GM12878 (cell line): Measurements from ENCODE around the gene ZFTA. TPM values are rescaled to one million over a fixed set of nuclear protein-coding genes. Genes with fewer than 3 reads are reported as not detected.

ENCODE experiments used
- ATAC-seq: fragments of 200-7000 bp; cut with Tn5 transposase; 3 replicates; pipeline ENCODE4 v1.9.1; 2020; ENCODE audit warnings: mild to moderate bottlenecking, moderate library complexity
- BruUV-seq: library from RNA; stranded (reverse); fragments of 400-500 nt; replicated peaks from 2 replicates; lab custom pipeline; 2021; lab: Mats Ljungman, UMichigan
- CTCF ChIA-PET: fragments of 300-600 bp; sonication (Branson Sonifier 250); formaldehyde crosslinking; extraction: SDS; loops from one replicate; lab custom pipeline; 2021; ENCODE audit warnings: inconsistent platforms; lab: Yijun Ruan, JAX
- POLR2A ChIA-PET: fragments of 350-600 bp; formaldehyde crosslinking; extraction: SDS; loops from one replicate; lab custom pipeline; 2021; ENCODE audit warnings: inconsistent platforms; lab: Charles Lee
- RAD21 ChIA-PET: fragments of 300-600 bp; sonication (Branson Sonifier 250); formaldehyde crosslinking; loops from one replicate; lab custom pipeline; 2023; ENCODE audit warnings: antibody characterized with exemption; ENCODE audit not compliant: unreplicated experiment; lab: Charles Lee
- SMC1A ChIA-PET: fragments of 300-600 bp; sonication (Branson Sonifier 250); formaldehyde crosslinking; loops from one replicate; lab custom pipeline; 2023; ENCODE audit not compliant: unreplicated experiment, uncharacterized antibody; lab: Charles Lee
- DNase-seq: peaks from one replicate; pipeline ENCODE4 v3.0.0-alpha.2; 2011; ENCODE audit warnings: low read depth, low spot score
- FAIRE-seq: peaks from 3 replicates; lab custom pipeline; 2011; peaks lifted over from hg19 to GRCh38; lab: Jason Lieb, UNC
- H2AFZ ChIP-seq: 2 replicates; pipeline ENCODE4 v1.6.0; 2011; ENCODE audit warnings: low read depth, low read length, control low read depth; ENCODE audit not compliant: control insufficient read depth
- H3K27ac ChIP-seq: 2 replicates; pipeline ENCODE4 v1.5.1; 2011; ENCODE audit warnings: control low read depth; ENCODE audit not compliant: control insufficient read depth, insufficient read depth
- H3K27me3 ChIP-seq, 2 experiments: replicated peaks in 1 of 2; 2 replicates each; pipeline versions ENCODE4 v1.6.0 to v1.6.1; 2011; ENCODE audit warnings: low read length in 1 of 2; ENCODE audit not compliant: control insufficient read depth in 2 of 2, insufficient read depth in 2 of 2
- H3K36me3 ChIP-seq, 2 experiments: 2 replicates each; pipeline ENCODE4 v1.5.1; 2011; ENCODE audit warnings: low read length in 1 of 2; ENCODE audit not compliant: control insufficient read depth in 2 of 2, insufficient read depth in 2 of 2
- H3K4me1 ChIP-seq: 2 replicates; pipeline ENCODE4 v1.6.1; 2011; ENCODE audit warnings: mild to moderate bottlenecking, low read length, moderate library complexity, mixed read lengths; ENCODE audit not compliant: control insufficient read depth, insufficient read depth
- H3K4me2 ChIP-seq: 2 replicates; pipeline ENCODE4 v1.6.0; 2011; ENCODE audit warnings: control low read depth; ENCODE audit not compliant: control insufficient read depth, insufficient read depth
- H3K4me3 ChIP-seq: fragments of 200-600 bp; sonication (generic); 2 replicates; pipeline ENCODE4 v1.5.1; 2016
- H3K79me2 ChIP-seq: 2 replicates; pipeline ENCODE4 v1.6.0; 2011; ENCODE audit warnings: low read length; ENCODE audit not compliant: control insufficient read depth, insufficient read depth
- H3K9ac ChIP-seq: 2 replicates; pipeline ENCODE4 v1.8.0; 2011; ENCODE audit warnings: low read length, control low read depth, mixed read lengths; ENCODE audit not compliant: control insufficient read depth, insufficient read depth
- H3K9me3 ChIP-seq: replicated peaks from 3 replicates; pipeline ENCODE4 v1.5.1; 2011; ENCODE audit warnings: mild to moderate bottlenecking, low read length; ENCODE audit not compliant: control insufficient read depth, insufficient read depth
- H4K20me1 ChIP-seq: 2 replicates; pipeline ENCODE4 v1.6.0; 2011; ENCODE audit not compliant: control insufficient read depth, insufficient read depth
- EED ChIP-seq: sonication (generic); IDR thresholded peaks from 2 replicates; pipeline ENCODE4 v1.6.1; 2016; ENCODE audit warnings: antibody characterized with exemption, low read depth
- MTA2 ChIP-seq: fragments of 450-650 bp; IDR thresholded peaks from 2 replicates; pipeline ENCODE4 v1.6.1; 2016; ENCODE audit warnings: low read depth, mild to moderate bottlenecking, moderate library complexity
- MYB ChIP-seq: fragments of 150-350 bp; IDR thresholded peaks from 2 replicates; pipeline ENCODE4 v1.6.1; 2014; ENCODE audit warnings: mild to moderate bottlenecking, low read depth, low read length, borderline replicate concordance
- RUNX3 ChIP-seq: IDR thresholded peaks from 2 replicates; pipeline ENCODE4 v1.6.1; 2012; ENCODE audit warnings: low read length, inconsistent platforms
- SMAD5 ChIP-seq: IDR thresholded peaks from 2 replicates; pipeline ENCODE4 v1.6.1; 2016; ENCODE audit warnings: antibody characterized with exemption, low read depth
- TCF7 ChIP-seq: IDR thresholded peaks from 2 replicates; pipeline ENCODE4 v1.6.1; 2014; ENCODE audit warnings: antibody characterized with exemption, borderline replicate concordance
- ZBTB4 ChIP-seq: fragments of 450-650 bp; formaldehyde crosslinking; IDR thresholded peaks from 2 replicates; pipeline ENCODE4 v1.4.0; 2022; ENCODE audit warnings: mild to moderate bottlenecking, moderate library complexity
- WGBS: methylation state at CpG from one replicate; pipeline ENCODE4 v1.1.6; 2016; ENCODE audit warnings: low lambda C conversion rate; ENCODE audit not compliant: insufficient replicate concordance, insufficient coverage; ENCODE audit errors: missing lambda C conversion rate; 5-methylcytosine and 5-hydroxymethylcytosine counted together
- in situ Hi-C: fragments of 300-500 bp; cut with MboI; formaldehyde crosslinking; loops from 9 replicates; pipeline ENCODE4 v1.14.3; 2018; ENCODE audit warnings: mixed read lengths
- intact Hi-C: fragments of 100-400 bp; cut with micrococcal nuclease; formaldehyde crosslinking; loops from one replicate; pipeline ENCODE4 v1.14.2; 2022; ENCODE audit not compliant: unreplicated experiment
- polyA plus RNA-seq, 11 experiments: library from polyadenylated mRNA; depleted of rRNA in 4 of 11; unstranded in 6 of 11; stranded (reverse) in 5 of 11; fragments of >200 nt; fragmentation: Nextera tagmentation in 4 of 11; fragmentation: Illumina TruSeq in 1 of 11; extraction: Ambion mirVana in 4 of 11; extraction: Trizol in 1 of 11; gene quantifications; 1 replicate in 1 of 11; 2 replicates in 10 of 11; pipeline versions ENCODE4 v1.2.1 to v1.2.3, GENCODE V29; 2011 to 2016; ENCODE audit warnings: inconsistent platforms in 2 of 11, missing spikeins in 2 of 11, low read depth in 1 of 11
- total RNA-seq, 4 experiments: library from RNA; depleted of rRNA in 3 of 4; stranded (reverse); fragments of >200 nt in 3 of 4; fragmentation: Illumina TruSeq in 1 of 4; extraction: Trizol in 1 of 4; gene quantifications; 2 replicates each; pipeline versions ENCODE4 v1.2.1 to v1.2.3, GENCODE V29; 2013 to 2021
- TF ChIP-seq, protein P1 (sequence below): fragments of 450-650 bp; IDR thresholded peaks from 2 replicates; pipeline ENCODE4 v1.6.1; 2016; ENCODE audit warnings: mild to moderate bottlenecking, moderate library complexity, borderline replicate concordance
- TF ChIP-seq, protein P2 (sequence below): fragments of 450-650 bp; IDR thresholded peaks from 2 replicates; pipeline ENCODE4 v1.6.1; 2017; ENCODE audit warnings: low read depth, mild to moderate bottlenecking, moderate library complexity
- TF ChIP-seq, protein P3 (sequence below): fragments of 450-650 bp; formaldehyde crosslinking; IDR thresholded peaks from 2 replicates; pipeline ENCODE4 v1.5.0; 2022; ENCODE audit warnings: mild to moderate bottlenecking, missing genetic modification characterization

The ZFTA gene
- total and polyA plus RNA-seq, 10 of the 15 experiments (the other 5 are each of a cell fraction or from before 2014, with no cell fraction given): 0.39 to 7.9 (median 2.2) TPM

DNA sequence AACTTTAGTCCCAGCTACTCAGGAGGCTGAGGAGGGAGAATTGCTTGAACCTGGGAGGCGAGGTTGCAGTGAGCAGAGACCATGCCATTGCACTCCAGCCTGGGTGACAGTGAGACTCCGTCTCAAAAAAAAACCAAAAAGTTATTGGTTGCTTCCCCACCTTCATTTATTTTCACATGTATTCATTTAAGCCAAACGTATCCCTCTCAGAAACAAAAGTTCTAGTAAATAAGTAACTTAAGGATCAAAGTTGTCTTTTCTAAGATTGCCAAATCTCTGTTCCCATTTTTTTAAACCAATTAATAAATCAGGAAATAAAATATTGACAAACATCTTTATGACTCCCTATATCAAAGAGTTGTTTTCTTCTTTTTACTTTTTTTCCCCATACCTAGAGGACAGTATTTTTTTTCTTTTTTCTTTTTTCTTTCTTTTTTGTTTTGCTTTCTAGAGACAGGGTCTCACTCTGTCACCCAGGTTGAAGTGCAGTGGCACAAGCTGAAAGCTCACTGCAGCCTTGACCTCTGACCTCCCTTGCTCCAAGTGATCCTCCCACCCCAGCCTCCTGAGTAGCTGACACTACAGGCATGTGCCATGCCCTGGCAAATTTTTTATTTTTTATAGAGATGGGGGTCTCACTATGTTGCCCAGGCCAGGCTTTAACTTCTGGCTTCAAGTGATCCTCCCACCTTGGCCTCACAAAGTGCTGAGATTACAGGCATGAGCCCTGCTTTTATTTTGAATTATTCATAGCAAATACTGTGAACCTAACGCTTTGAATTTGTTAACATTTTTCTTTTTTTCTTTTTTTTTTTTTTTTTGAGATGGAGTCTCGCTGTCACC, 11.4 kb downstream of the ZFTA start:
- Histone ChIP-seq H3K4me3 (no peak overlapping the region), H3K9me3 (no peaks in the 10 kb centered on the region), H3K4me1 (no peaks in the 10 kb centered on the region), H3K27ac (no peak overlapping the region), H3K9ac (no peak overlapping the region), H3K79me2 (no peaks in the 10 kb centered on the region), H4K20me1 (no peaks in the 10 kb centered on the region), H3K27me3 (no peaks in the 10 kb centered on the region), H2AFZ (no peak overlapping the region), H3K4me2 (no peak overlapping the region), H3K36me3 (peaks cover 6 to 7% of the 10 kb centered on the region in 2 experiments; a peak in 3 of 4 replicates)
- FAIRE-seq (no peak), ATAC-seq (no peak), DNase-seq (no peak)
- POLR2A ChIA-PET: no interaction called here
- in situ Hi-C loops (no loop called here), intact Hi-C loops (no loop called here)
- no TSS peak for BruUV-seq
- 79% methylated on average over 4 of the region's 5 CpGs for WGBS
- SMC1A ChIA-PET: interaction anchor here (1.4 kb wide), 1 partner anchor 19 kb away, joined by 3 read pairs; no protein-coding TSS in a partner anchor
- TF ChIP-seq, protein P1, sequence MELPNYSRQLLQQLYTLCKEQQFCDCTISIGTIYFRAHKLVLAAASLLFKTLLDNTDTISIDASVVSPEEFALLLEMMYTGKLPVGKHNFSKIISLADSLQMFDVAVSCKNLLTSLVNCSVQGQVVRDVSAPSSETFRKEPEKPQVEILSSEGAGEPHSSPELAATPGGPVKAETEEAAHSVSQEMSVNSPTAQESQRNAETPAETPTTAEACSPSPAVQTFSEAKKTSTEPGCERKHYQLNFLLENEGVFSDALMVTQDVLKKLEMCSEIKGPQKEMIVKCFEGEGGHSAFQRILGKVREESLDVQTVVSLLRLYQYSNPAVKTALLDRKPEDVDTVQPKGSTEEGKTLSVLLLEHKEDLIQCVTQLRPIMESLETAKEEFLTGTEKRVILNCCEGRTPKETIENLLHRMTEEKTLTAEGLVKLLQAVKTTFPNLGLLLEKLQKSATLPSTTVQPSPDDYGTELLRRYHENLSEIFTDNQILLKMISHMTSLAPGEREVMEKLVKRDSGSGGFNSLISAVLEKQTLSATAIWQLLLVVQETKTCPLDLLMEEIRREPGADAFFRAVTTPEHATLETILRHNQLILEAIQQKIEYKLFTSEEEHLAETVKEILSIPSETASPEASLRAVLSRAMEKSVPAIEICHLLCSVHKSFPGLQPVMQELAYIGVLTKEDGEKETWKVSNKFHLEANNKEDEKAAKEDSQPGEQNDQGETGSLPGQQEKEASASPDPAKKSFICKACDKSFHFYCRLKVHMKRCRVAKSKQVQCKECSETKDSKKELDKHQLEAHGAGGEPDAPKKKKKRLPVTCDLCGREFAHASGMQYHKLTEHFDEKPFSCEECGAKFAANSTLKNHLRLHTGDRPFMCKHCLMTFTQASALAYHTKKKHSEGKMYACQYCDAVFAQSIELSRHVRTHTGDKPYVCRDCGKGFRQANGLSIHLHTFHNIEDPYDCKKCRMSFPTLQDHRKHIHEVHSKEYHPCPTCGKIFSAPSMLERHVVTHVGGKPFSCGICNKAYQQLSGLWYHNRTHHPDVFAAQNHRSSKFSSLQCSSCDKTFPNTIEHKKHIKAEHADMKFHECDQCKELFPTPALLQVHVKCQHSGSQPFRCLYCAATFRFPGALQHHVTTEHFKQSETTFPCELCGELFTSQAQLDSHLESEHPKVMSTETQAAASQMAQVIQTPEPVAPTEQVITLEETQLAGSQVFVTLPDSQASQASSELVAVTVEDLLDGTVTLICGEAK: no peak
- TF ChIP-seq TCF7 (no peak), MTA2 (no peak), RUNX3 (no peak), ZBTB4 (CRISPR knock-in tag) (no peak), MYB (no peak), SMAD5 (no peak), EED (no peak)
- TF ChIP-seq, protein P2, sequence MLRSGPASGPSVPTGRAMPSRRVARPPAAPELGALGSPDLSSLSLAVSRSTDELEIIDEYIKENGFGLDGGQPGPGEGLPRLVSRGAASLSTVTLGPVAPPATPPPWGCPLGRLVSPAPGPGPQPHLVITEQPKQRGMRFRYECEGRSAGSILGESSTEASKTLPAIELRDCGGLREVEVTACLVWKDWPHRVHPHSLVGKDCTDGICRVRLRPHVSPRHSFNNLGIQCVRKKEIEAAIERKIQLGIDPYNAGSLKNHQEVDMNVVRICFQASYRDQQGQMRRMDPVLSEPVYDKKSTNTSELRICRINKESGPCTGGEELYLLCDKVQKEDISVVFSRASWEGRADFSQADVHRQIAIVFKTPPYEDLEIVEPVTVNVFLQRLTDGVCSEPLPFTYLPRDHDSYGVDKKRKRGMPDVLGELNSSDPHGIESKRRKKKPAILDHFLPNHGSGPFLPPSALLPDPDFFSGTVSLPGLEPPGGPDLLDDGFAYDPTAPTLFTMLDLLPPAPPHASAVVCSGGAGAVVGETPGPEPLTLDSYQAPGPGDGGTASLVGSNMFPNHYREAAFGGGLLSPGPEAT: no peak
- TF ChIP-seq, protein P3, sequence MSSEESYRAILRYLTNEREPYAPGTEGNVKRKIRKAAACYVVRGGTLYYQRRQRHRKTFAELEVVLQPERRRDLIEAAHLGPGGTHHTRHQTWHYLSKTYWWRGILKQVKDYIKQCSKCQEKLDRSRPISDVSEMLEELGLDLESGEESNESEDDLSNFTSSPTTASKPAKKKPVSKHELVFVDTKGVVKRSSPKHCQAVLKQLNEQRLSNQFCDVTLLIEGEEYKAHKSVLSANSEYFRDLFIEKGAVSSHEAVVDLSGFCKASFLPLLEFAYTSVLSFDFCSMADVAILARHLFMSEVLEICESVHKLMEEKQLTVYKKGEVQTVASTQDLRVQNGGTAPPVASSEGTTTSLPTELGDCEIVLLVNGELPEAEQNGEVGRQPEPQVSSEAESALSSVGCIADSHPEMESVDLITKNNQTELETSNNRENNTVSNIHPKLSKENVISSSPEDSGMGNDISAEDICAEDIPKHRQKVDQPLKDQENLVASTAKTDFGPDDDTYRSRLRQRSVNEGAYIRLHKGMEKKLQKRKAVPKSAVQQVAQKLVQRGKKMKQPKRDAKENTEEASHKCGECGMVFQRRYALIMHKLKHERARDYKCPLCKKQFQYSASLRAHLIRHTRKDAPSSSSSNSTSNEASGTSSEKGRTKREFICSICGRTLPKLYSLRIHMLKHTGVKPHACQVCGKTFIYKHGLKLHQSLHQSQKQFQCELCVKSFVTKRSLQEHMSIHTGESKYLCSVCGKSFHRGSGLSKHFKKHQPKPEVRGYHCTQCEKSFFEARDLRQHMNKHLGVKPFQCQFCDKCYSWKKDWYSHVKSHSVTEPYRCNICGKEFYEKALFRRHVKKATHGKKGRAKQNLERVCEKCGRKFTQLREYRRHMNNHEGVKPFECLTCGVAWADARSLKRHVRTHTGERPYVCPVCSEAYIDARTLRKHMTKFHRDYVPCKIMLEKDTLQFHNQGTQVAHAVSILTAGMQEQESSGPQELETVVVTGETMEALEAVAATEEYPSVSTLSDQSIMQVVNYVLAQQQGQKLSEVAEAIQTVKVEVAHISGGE (CRISPR knock-in tag): no peak
- RAD21 ChIA-PET: no interaction called here
- CTCF ChIA-PET: interaction anchor here (0.9 kb wide), 1 partner anchor 118 kb away, joined by 3 read pairs; no protein-coding TSS in a partner anchor
